Mesodermal cell (in vitro differentiated cells): ENCODE data around the gene RNF6.

Source experiments
- H3K27ac ChIP-seq: 2 replicates; pipeline ENCODE4 v1.7.0; 2013; ENCODE audit warnings: mild to moderate bottlenecking, low read depth, low read length, moderate library complexity; ENCODE audit not compliant: severe bottlenecking
- H3K36me3 ChIP-seq: 2 replicates; pipeline ENCODE4 v1.7.1; 2013; ENCODE audit warnings: mild to moderate bottlenecking, low read length, moderate library complexity; ENCODE audit not compliant: control insufficient read depth, insufficient read depth
- H3K4me1 ChIP-seq: one replicate; pipeline ENCODE4 v1.7.1; 2013; ENCODE audit warnings: mild to moderate bottlenecking, low read length; ENCODE audit not compliant: insufficient read depth, control insufficient read depth, poor library complexity, severe bottlenecking
- H3K4me3 ChIP-seq: 2 replicates; pipeline ENCODE4 v1.7.0; 2013; ENCODE audit warnings: low read length, control low read depth, mild to moderate bottlenecking; ENCODE audit not compliant: insufficient read depth, poor library complexity, severe bottlenecking; ENCODE audit errors: extremely low read depth
- H3K9me3 ChIP-seq: 2 replicates; pipeline ENCODE4 v1.7.1; 2013; ENCODE audit warnings: mild to moderate bottlenecking, low read length, moderate library complexity; ENCODE audit not compliant: control insufficient read depth
- WGBS, 2 experiments: methylation state at CpG; one replicate each; pipeline ENCODE4 v1.1.5; 2013; ENCODE audit warnings: missing lambda C conversion rate in 2 of 2; ENCODE audit not compliant: insufficient coverage in 2 of 2; 5-methylcytosine and 5-hydroxymethylcytosine counted together

The RNF6 gene

GRCh38 chr13:26225896-26226617, 3.9 kb upstream of the RNF6 start:
- Histone ChIP-seq H3K4me1 (peaks cover 6% of the 10 kb centered on the region), H3K9me3 (no peaks in the 10 kb centered on the region), H3K36me3 (no peaks in the 10 kb centered on the region), H3K27ac (no peak overlapping the region), H3K4me3 (no peak overlapping the region)
- WGBS, 2 experiments = 87 to 91% methylated on average over 7 of the region's 7 CpGs

- peaks cover 16% of the 10 kb centered on the region for H3K4me1 ChIP-seq
- H3K36me3 ChIP-seq = peaks cover 17% of the 10 kb centered on the region
- WGBS, 2 experiments = 38 to 40% methylated on average over 13 to 15 of the region's 16 CpGs
- no peaks in the 10 kb centered on the region for H3K9me3 ChIP-seq
- H3K27ac ChIP-seq = peak overlapping the region; percentile 95
- peak overlapping the region; percentile 75 for H3K4me3 ChIP-seq
Observed at GRCh38 chr13:26222520-26223046, 469 bp upstream of the RNF6 start.

- 0 to 1% methylated on average over 9 to 16 of the region's 16 CpGs for WGBS, 2 experiments
- H3K4me3 ChIP-seq = peak overlapping the region; percentile 75
- H3K36me3 ChIP-seq = peaks cover 29% of the 10 kb centered on the region
- H3K27ac ChIP-seq = peak overlapping the region; percentile 95
- H3K9me3 ChIP-seq = no peaks in the 10 kb centered on the region
- H3K4me1 ChIP-seq = peaks cover 16% of the 10 kb centered on the region
Observed at GRCh38 chr13:26221399-26221720, 754 bp downstream of the RNF6 start.

- Histone ChIP-seq H3K36me3 (peaks cover 35% of the 10 kb centered on the region), H3K4me3 (peak overlapping the region; percentile 75), H3K9me3 (no peaks in the 10 kb centered on the region), H3K4me1 (peaks cover 16% of the 10 kb centered on the region), H3K27ac (no peak overlapping the region)
- WGBS, 2 experiments = 90 to 100% methylated on average over 1 of the region's 2 CpGs
Observed at GRCh38 chr13:26220575-26220974, 1.5 kb downstream of the RNF6 start.

GRCh38 chr13:26219726-26220125, 2.4 kb downstream of the RNF6 start:
- H3K4me3 ChIP-seq = no peak overlapping the region
- H3K4me1 ChIP-seq = peaks cover 16% of the 10 kb centered on the region
- H3K36me3 ChIP-seq = peaks cover 43% of the 10 kb centered on the region
- no peaks in the 10 kb centered on the region for H3K9me3 ChIP-seq
- WGBS, 2 experiments = no CpG with 5 or more reads among the region's 1 CpG
- H3K27ac ChIP-seq = no peak overlapping the region

GRCh38 chr13:26216042-26216441, 6.1 kb downstream of the RNF6 start:
- H3K4me3 ChIP-seq = no peak overlapping the region
- H3K4me1 ChIP-seq = peaks cover 11% of the 10 kb centered on the region
- no CpG with 5 or more reads among the region's 2 CpGs for WGBS, 2 experiments
- H3K9me3 ChIP-seq = no peaks in the 10 kb centered on the region
- no peak overlapping the region for H3K27ac ChIP-seq
- H3K36me3 ChIP-seq = peaks cover 72% of the 10 kb centered on the region

GRCh38 chr13:26213982-26214381, 8.1 kb downstream of the RNF6 start:
- Histone ChIP-seq H3K4me1 (no peaks in the 10 kb centered on the region), H3K36me3 (peaks cover 75% of the 10 kb centered on the region), H3K9me3 (no peaks in the 10 kb centered on the region), H3K4me3 (no peak overlapping the region), H3K27ac (no peak overlapping the region)
- 94 to 100% methylated on average over 5 to 6 of the region's 6 CpGs for WGBS, 2 experiments

- WGBS, 2 experiments = no CpG with 5 or more reads among the region's 1 CpG
- no peak overlapping the region for H3K4me3 ChIP-seq
- no peak overlapping the region for H3K27ac ChIP-seq
- H3K36me3 ChIP-seq = peaks cover 79% of the 10 kb centered on the region
- no peaks in the 10 kb centered on the region for H3K9me3 ChIP-seq
- no peaks in the 10 kb centered on the region for H3K4me1 ChIP-seq
Observed at GRCh38 chr13:26213345-26213744, 8.8 kb downstream of the RNF6 start.

- peaks cover 53% of the 10 kb centered on the region for H3K36me3 ChIP-seq
- no peaks in the 10 kb centered on the region for H3K9me3 ChIP-seq
- WGBS, 2 experiments = 100% methylated on average over 1 of the region's 1 CpG; no CpG with 5 or more reads in 1 of the 2 experiments
Observed at GRCh38 chr13:26208287-26208686, 13.8 kb downstream of the RNF6 start.

GRCh38 chr13:26202365-26202972, 19.6 kb downstream of the RNF6 start:
- no peak overlapping the region for H3K4me3 ChIP-seq
- H3K4me1 ChIP-seq = peaks cover 19% of the 10 kb centered on the region
- peaks cover 10% of the 10 kb centered on the region for H3K36me3 ChIP-seq
- H3K9me3 ChIP-seq = no peaks in the 10 kb centered on the region
- H3K27ac ChIP-seq = no peak overlapping the region

More at GRCh38 chr13:26208287-26208686, 13.8 kb downstream of the RNF6 start:
- Histone ChIP-seq H3K27ac (no peak overlapping the region), H3K4me3 (no peak overlapping the region), H3K4me1 (peaks cover 3% of the 10 kb centered on the region)

- no peaks in the 10 kb centered on the region for H3K36me3 ChIP-seq
Observed at GRCh38 chr13:26200811-26201210, 21.3 kb downstream of the RNF6 start.

More at GRCh38 chr13:26200811-26201210, 21.3 kb downstream of the RNF6 start:
- Histone ChIP-seq H3K4me1 (peaks cover 19% of the 10 kb centered on the region), H3K9me3 (no peaks in the 10 kb centered on the region), H3K27ac (no peak overlapping the region), H3K4me3 (no peak overlapping the region)
